Calu3 (cell line): Measurements from ENCODE around the gene RSPO4. TPM values are rescaled to one million over a fixed set of nuclear protein-coding genes. Genes with fewer than 3 reads are reported as not detected.

ENCODE experiments used
- BruUV-seq: library from RNA; stranded (reverse); fragments of 400-500 nt; replicated peaks from 2 replicates; lab custom pipeline; 2021; lab: Mats Ljungman, UMichigan
- CTCF ChIA-PET: fragments of 300-600 bp; sonication (Branson Sonifier 250); formaldehyde crosslinking; loops from one replicate; lab custom pipeline; 2022; ENCODE audit warnings: antibody characterized with exemption; lab: Charles Lee
- DNase-seq: peaks from one replicate; pipeline ENCODE4 v3.0.0; 2022
- H3K27ac Mint-ChIP-seq: one replicate; pipeline ENCODE4 v1.8.0; 2022; ENCODE audit warnings: mixed read lengths; ENCODE audit not compliant: unreplicated experiment
- H3K27me3 Mint-ChIP-seq: one replicate; pipeline ENCODE4 v1.8.0; 2022; ENCODE audit warnings: mixed read lengths; ENCODE audit not compliant: unreplicated experiment
- H3K36me3 Mint-ChIP-seq: one replicate; pipeline ENCODE4 v1.8.0; 2022; ENCODE audit warnings: mild to moderate bottlenecking, moderate library complexity, mixed read lengths; ENCODE audit not compliant: insufficient read depth, unreplicated experiment
- H3K4me1 Mint-ChIP-seq: one replicate; pipeline ENCODE4 v1.8.0; 2022; ENCODE audit warnings: mild to moderate bottlenecking, low read depth, mixed read lengths; ENCODE audit not compliant: unreplicated experiment
- H3K4me3 Mint-ChIP-seq: one replicate; pipeline ENCODE4 v1.8.0; 2022; ENCODE audit warnings: mild to moderate bottlenecking, low read depth, moderate library complexity, mixed read lengths; ENCODE audit not compliant: unreplicated experiment
- H3K9me3 Mint-ChIP-seq: one replicate; pipeline ENCODE4 v1.8.0; 2022; ENCODE audit warnings: low read depth, mixed read lengths; ENCODE audit not compliant: unreplicated experiment
- intact Hi-C: fragments of 100-400 bp; cut with micrococcal nuclease; formaldehyde crosslinking; loops from one replicate; pipeline ENCODE4 v1.10.0; 2022; ENCODE audit not compliant: unreplicated experiment
- total RNA-seq: library from RNA; stranded (reverse); gene quantifications from 2 replicates; pipeline ENCODE4 v1.2.3, GENCODE V29; 2022
- TF ChIP-seq, protein P1 (sequence below): fragments of 200-600 bp; IDR thresholded peaks from one replicate; pipeline ENCODE4 v1.8.0; 2022; ENCODE audit warnings: antibody characterized with exemption; ENCODE audit not compliant: unreplicated experiment

Gene RSPO4
- total RNA-seq, 1 experiment from 2014 or later = not detected

DNA sequence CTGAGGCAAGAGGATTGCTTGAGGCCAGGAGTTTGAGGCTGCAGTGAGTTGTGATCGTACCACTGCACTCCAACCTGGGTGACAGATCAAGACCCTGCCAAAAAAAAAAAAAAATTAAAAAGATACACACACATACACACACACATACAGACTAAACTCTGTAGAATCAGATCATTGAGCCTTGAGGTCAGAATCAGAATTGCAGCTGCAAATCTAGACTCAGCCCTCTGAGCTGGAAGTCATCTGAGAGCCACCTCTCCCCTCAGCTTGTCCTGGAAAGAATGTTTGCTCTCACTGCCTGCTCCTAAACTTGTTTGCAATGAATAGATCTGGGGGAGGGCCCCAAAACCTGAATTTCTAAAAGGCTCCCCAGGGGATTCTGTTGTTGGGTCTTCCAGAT is 44.6 kb downstream of the RSPO4 start:
- no peaks in the 10 kb centered on the region for H3K36me3 Mint-ChIP-seq
- intact Hi-C loops = loop anchor here (5.0 kb wide), 1 partner anchor 230 kb away; no protein-coding TSS in a partner anchor
- H3K27me3 Mint-ChIP-seq = peaks cover 95% of the 10 kb centered on the region
- TF ChIP-seq, protein P1, sequence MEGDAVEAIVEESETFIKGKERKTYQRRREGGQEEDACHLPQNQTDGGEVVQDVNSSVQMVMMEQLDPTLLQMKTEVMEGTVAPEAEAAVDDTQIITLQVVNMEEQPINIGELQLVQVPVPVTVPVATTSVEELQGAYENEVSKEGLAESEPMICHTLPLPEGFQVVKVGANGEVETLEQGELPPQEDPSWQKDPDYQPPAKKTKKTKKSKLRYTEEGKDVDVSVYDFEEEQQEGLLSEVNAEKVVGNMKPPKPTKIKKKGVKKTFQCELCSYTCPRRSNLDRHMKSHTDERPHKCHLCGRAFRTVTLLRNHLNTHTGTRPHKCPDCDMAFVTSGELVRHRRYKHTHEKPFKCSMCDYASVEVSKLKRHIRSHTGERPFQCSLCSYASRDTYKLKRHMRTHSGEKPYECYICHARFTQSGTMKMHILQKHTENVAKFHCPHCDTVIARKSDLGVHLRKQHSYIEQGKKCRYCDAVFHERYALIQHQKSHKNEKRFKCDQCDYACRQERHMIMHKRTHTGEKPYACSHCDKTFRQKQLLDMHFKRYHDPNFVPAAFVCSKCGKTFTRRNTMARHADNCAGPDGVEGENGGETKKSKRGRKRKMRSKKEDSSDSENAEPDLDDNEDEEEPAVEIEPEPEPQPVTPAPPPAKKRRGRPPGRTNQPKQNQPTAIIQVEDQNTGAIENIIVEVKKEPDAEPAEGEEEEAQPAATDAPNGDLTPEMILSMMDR = no peak
- no peaks in the 10 kb centered on the region for H3K4me1 Mint-ChIP-seq
- H3K4me3 Mint-ChIP-seq = no peak overlapping the region
- BruUV-seq = no TSS peak
- CTCF ChIA-PET = interaction anchor here (2.5 to 2.7 kb wide), 2 partner anchors 139 to 142 kb away, joined by 12 to 13 read pairs; no protein-coding TSS in a partner anchor
- no peak overlapping the region for H3K27ac Mint-ChIP-seq
- DNase-seq = no peak
- no peaks in the 10 kb centered on the region for H3K9me3 Mint-ChIP-seq

DNA sequence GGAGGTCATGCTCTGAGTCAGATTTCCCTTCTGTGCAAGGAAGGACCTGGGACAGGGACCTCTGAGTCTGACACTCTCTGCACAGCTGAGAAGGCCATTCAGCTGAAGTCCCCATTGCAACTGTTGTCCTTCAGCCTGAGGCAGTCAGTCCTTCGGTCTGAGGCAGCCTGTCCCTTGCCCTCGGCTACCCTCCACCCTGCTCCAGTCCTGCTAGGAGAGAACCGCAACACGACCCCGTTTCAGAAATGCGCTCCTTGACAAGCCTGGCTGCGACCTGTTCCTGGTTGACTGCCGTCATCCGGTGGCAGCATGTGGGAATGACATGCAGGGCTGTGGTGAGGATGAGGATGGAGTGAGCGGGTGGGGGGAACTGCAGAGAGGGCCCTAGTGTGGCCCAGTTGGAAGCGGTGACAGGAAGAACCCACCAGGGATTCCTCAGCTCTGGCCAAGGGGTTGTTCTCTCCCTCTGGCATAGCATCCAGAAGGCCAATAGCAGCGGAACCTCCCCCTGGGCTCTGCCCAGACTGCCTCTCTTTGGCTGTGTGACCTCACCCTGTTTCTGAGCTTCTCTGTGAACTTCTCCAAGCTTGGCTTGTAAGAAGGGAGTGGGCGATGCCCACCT is 45.7 kb downstream of the RSPO4 start:
- no peaks in the 10 kb centered on the region for H3K4me1 Mint-ChIP-seq
- H3K9me3 Mint-ChIP-seq = no peaks in the 10 kb centered on the region
- CTCF ChIA-PET = interaction anchor here (2.5 to 2.7 kb wide), 2 partner anchors 138 to 141 kb away, joined by 12 to 13 read pairs; no protein-coding TSS in a partner anchor
- H3K27ac Mint-ChIP-seq = no peak overlapping the region
- H3K4me3 Mint-ChIP-seq = no peak overlapping the region
- no peaks in the 10 kb centered on the region for H3K36me3 Mint-ChIP-seq
- H3K27me3 Mint-ChIP-seq = peaks cover 95% of the 10 kb centered on the region
- intact Hi-C loops = loop anchor here (1.0 to 5.0 kb wide), 2 partner anchors 140 to 231 kb away; no protein-coding TSS in a partner anchor
- TF ChIP-seq, protein P1 = peak; percentile 83
- BruUV-seq = no TSS peak
- DNase-seq = peak; percentile 72

DNA sequence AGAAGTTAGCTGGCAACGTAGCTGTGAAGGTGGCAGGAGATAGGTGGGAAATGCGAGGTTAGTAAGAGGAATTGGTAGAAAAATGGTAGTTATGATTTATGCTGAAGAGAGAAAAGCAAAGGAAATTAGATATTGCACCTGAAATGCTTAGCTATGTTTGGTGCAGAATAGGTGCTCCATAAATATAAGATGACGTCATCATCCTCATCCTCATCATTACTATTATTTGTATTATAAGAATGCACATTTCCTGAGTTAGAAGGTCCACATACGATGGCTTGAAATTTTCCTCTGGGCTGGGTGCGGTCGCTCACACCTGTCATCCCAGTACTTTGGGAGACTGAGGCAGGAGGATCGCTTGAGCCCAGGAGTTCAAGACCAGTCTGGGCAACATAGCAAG is 46.5 kb downstream of the RSPO4 start:
- CTCF ChIA-PET = interaction anchor here (0.5 to 2.7 kb wide), 5 partner anchors 122 to 153 kb away, joined by 5 to 13 read pairs (median 8); partner anchors contain the start of gene FAM110A
- intact Hi-C loops = loop anchor here (1.0 to 5.0 kb wide), 2 partner anchors 139 to 232 kb away; no protein-coding TSS in a partner anchor
- Mint-ChIP-seq H3K9me3 (no peaks in the 10 kb centered on the region), H3K4me1 (no peaks in the 10 kb centered on the region), H3K4me3 (no peak overlapping the region), H3K36me3 (no peaks in the 10 kb centered on the region), H3K27ac (no peak overlapping the region), H3K27me3 (peaks cover 89% of the 10 kb centered on the region)
- DNase-seq = no peak
- BruUV-seq = no TSS peak
- TF ChIP-seq, protein P1 = no peak

GRCh38 chr20:955111-955510 is 47.0 kb downstream of the RSPO4 start:
- H3K27ac Mint-ChIP-seq = no peak overlapping the region
- no peak for DNase-seq
- peaks cover 87% of the 10 kb centered on the region for H3K27me3 Mint-ChIP-seq
- no peaks in the 10 kb centered on the region for H3K9me3 Mint-ChIP-seq
- H3K4me3 Mint-ChIP-seq = no peak overlapping the region
- TF ChIP-seq, protein P1 = no peak
- H3K36me3 Mint-ChIP-seq = no peaks in the 10 kb centered on the region
- intact Hi-C loops = loop anchor here (5.0 kb wide), 1 partner anchor 232 kb away; no protein-coding TSS in a partner anchor
- no TSS peak for BruUV-seq
- H3K4me1 Mint-ChIP-seq = no peaks in the 10 kb centered on the region
- CTCF ChIA-PET = interaction anchor here (0.5 to 2.5 kb wide), 4 partner anchors 122 to 153 kb away, joined by 5 to 13 read pairs (median 6); partner anchors contain the start of gene FAM110A
